Measurements from ENCODE around the gene NR1D1.

Gene NR1D1

DNA sequence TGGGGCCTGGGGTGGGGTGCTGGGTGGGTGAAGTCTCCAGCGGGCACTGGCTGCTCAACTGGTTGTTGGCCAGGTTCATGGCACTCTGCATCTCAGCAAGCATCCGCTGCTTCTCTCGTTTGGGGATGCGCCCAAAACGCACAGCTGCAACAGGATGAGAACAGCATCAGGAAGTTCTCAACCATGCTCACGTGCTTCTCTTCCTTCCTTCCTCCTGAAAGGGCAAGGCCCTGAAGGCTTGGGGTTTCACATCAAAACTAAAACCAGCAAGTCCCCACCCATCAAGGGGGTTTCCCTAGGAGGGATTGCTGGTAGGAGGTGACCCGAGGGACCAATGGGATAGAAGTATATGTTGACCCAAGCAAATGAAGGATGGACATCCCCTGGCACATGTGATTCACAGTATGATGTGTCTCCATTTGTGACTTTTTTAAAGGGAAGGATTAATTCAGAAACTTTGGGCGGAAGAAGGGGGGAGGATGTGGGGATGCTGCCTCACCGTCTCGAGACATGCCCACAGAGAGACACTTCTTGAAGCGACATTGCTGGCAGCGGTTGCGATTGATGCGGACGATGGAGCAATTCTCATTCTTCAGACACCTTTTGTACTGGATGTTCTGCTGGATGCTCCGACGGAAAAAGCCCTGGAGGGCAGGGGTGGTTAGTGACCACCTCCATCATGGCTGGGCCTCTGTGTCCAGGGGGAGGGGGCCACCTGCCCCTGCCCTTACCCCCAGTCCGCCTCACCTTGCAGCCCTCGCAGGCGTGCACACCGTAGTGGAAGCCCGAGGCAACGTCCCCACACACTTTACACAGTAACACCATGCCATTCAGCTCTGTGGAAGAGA lies 4.2 kb downstream of the NR1D1 start:
- no peaks in the 10 kb centered on the region for H3K27me3 ChIP-seq (ENCODE audit: control insufficient read depth in 2 of 2, insufficient read depth in 2 of 2, low read length in 2 of 2)
- no peaks in the 10 kb centered on the region for H3K9me3 ChIP-seq (ENCODE audit: control insufficient read depth in 2 of 2, low read length in 2 of 2)
- peak overlapping the region; percentile 69 to 90 for H3K27ac ChIP-seq (ENCODE audit: low read depth in 2 of 2, low read length in 2 of 2)
- H3K4me1 ChIP-seq (ENCODE audit: control insufficient read depth in 2 of 2, insufficient read depth in 2 of 2, low read length in 2 of 2) = peaks cover 50 to 56% of the 10 kb centered on the region in 2 donors
- H3K9ac ChIP-seq (ENCODE audit: low read depth in 1 of 2, low read length in 2 of 2) = peak overlapping the region; percentile 9 to 18
- H3K36me3 ChIP-seq (ENCODE audit: control insufficient read depth in 2 of 2, insufficient read depth in 2 of 2, low read length in 2 of 2) = peaks cover 41 to 43% of the 10 kb centered on the region in 2 donors
- peak overlapping the region in 1 of 2 donors; percentile 47 for H3K4me3 ChIP-seq (ENCODE audit: low read length in 2 of 2)

DNA sequence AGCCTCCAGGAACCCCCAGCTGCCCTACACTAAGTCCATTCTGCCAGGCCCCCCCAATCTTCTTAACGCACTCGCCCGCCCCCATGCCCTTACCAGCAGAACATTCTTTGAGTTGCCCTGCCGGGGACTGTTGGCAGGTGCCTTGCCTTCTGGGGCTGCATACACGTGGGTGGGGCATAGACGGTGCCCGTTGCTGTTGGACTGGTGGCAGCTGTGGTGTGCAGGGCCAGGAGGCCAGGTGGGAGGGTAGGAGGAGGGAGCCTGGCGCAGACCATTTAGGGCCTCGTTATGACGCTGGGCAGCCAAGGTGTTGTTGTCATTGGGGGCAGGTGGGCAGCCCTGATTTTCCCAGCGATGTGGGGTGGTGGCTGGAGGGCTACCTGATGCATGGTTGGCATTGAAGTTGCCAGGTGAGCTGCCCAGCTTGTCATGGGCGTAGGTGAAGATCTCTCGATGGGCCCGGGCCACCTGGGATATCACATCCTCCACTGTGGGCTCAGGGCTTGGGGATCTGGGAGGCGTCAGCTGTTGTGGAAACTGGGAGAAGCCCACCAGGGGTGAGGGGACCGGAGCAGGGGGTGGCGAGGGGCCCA lies 4.9 kb downstream of the NR1D1 start:
- Histone ChIP-seq H3K27me3 (ENCODE audit: control insufficient read depth in 2 of 2, insufficient read depth in 2 of 2, low read length in 2 of 2) (no peaks in the 10 kb centered on the region), H3K27ac (ENCODE audit: low read depth in 2 of 2, low read length in 2 of 2) (peak overlapping the region; percentile 69 to 90), H3K36me3 (ENCODE audit: control insufficient read depth in 2 of 2, insufficient read depth in 2 of 2, low read length in 2 of 2) (peaks cover 42 to 43% of the 10 kb centered on the region in 2 donors), H3K9me3 (ENCODE audit: control insufficient read depth in 2 of 2, low read length in 2 of 2) (no peaks in the 10 kb centered on the region), H3K4me3 (ENCODE audit: low read length in 2 of 2) (no peak overlapping the region), H3K4me1 (ENCODE audit: control insufficient read depth in 2 of 2, insufficient read depth in 2 of 2, low read length in 2 of 2) (peaks cover 45 to 50% of the 10 kb centered on the region in 2 donors), H3K9ac (ENCODE audit: low read depth in 1 of 2, low read length in 2 of 2) (no peak overlapping the region)

DNA sequence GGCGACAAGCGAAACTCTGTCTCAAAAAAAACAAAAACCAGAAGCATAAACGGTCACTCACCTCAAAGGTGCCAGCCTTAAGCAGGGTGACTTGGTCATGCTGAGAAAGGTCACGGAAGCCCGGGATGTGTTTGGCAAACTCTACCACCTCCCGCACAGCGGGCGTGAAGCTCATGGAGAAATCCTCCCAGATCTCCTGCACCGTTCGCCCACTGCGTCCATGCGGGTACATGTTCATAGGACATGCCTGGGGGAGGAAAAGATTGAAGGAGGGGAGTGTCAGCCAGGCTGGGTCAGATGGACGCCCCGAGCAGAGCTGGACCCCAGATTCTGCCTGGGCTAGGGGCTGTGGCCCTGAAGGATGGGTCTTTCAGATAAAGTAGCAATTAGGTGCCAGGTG lies 5.5 kb downstream of the NR1D1 start:
- no peak overlapping the region for H3K4me3 ChIP-seq (ENCODE audit: low read length in 2 of 2)
- H3K9me3 ChIP-seq (ENCODE audit: control insufficient read depth in 2 of 2, low read length in 2 of 2) = no peaks in the 10 kb centered on the region
- H3K27me3 ChIP-seq (ENCODE audit: control insufficient read depth in 2 of 2, insufficient read depth in 2 of 2, low read length in 2 of 2) = no peaks in the 10 kb centered on the region
- H3K36me3 ChIP-seq (ENCODE audit: control insufficient read depth in 2 of 2, insufficient read depth in 2 of 2, low read length in 2 of 2) = peaks cover 42 to 45% of the 10 kb centered on the region in 2 donors
- no peak overlapping the region for H3K9ac ChIP-seq (ENCODE audit: low read depth in 1 of 2, low read length in 2 of 2)
- no peak overlapping the region for H3K27ac ChIP-seq (ENCODE audit: low read depth in 2 of 2, low read length in 2 of 2)
- peaks cover 40 to 44% of the 10 kb centered on the region in 2 donors for H3K4me1 ChIP-seq (ENCODE audit: control insufficient read depth in 2 of 2, insufficient read depth in 2 of 2, low read length in 2 of 2)

DNA sequence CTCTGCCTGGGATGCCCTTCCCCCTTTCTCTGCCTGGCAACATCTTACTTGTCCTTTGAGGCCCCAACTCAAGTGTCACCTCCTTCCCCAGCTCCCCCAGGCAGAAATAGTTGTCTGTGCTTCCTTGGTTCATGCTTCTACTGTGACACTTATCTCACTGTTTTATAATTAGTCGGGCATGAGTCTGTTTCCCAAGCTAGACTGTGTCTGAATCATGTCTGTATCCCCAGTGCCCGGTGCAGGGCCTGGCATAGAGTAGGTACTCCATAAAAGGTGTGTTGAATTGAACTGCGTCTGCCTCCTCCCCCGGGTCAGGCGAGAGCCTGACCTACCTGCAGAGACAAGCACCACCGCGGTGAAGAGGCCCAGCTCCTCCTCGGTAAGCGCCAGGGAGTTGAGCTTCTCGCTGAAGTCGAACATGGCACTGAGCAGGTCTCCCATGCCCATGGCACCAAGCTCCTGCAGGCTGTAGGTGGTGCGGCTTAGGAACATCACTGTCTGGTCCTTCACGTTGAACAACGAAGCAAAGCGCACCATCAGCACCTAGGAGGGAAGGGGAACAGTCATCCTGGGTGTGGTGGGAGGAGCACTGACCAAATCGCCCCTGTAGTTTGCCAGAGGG lies 6.7 kb downstream of the NR1D1 start:
- H3K27me3 ChIP-seq (ENCODE audit: control insufficient read depth in 2 of 2, insufficient read depth in 2 of 2, low read length in 2 of 2) = no peaks in the 10 kb centered on the region
- no peaks in the 10 kb centered on the region for H3K9me3 ChIP-seq (ENCODE audit: control insufficient read depth in 2 of 2, low read length in 2 of 2)
- H3K9ac ChIP-seq (ENCODE audit: low read depth in 1 of 2, low read length in 2 of 2) = no peak overlapping the region
- H3K36me3 ChIP-seq (ENCODE audit: control insufficient read depth in 2 of 2, insufficient read depth in 2 of 2, low read length in 2 of 2) = peaks cover 44 to 54% of the 10 kb centered on the region in 2 donors
- H3K4me3 ChIP-seq (ENCODE audit: low read length in 2 of 2) = no peak overlapping the region
- peaks cover 32 to 37% of the 10 kb centered on the region in 2 donors for H3K4me1 ChIP-seq (ENCODE audit: control insufficient read depth in 2 of 2, insufficient read depth in 2 of 2, low read length in 2 of 2)
- H3K27ac ChIP-seq (ENCODE audit: low read depth in 2 of 2, low read length in 2 of 2) = peak overlapping the region in 1 of 2 donors; percentile 52

DNA sequence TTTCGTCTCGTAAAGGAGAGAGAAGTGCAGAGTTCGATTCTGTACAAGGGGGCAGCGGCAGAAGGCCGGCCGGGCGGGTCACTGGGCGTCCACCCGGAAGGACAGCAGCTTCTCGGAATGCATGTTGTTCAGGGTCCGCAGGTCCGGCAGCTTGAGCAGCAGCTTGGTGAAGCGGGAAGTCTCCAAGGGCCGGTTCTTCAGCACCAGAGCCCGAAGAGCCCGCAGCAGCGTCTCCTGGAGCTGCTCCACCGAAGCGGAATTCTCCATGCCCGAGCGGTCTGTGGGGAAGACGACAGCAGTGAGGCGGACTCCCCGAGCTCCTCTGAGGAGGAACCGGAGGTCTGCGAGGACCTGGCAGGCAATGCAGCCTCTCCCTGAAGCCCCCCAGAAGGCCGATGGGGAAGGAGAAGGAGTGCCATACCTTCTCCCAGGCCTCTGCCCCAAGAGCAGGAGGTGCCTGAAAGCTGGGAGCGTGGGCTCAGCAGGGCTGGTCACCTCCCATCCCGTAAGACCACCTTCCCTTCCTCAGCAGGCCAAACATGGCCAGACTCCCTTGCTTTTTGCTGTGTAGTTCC lies 7.3 kb downstream of the NR1D1 start:
- Histone ChIP-seq H3K27ac (ENCODE audit: low read depth in 2 of 2, low read length in 2 of 2) (peak overlapping the region in 1 of 2 donors; percentile 52), H3K36me3 (ENCODE audit: control insufficient read depth in 2 of 2, insufficient read depth in 2 of 2, low read length in 2 of 2) (peaks cover 50 to 60% of the 10 kb centered on the region in 2 donors), H3K4me3 (ENCODE audit: low read length in 2 of 2) (no peak overlapping the region), H3K4me1 (ENCODE audit: control insufficient read depth in 2 of 2, insufficient read depth in 2 of 2, low read length in 2 of 2) (peaks cover 26 to 31% of the 10 kb centered on the region in 2 donors), H3K27me3 (ENCODE audit: control insufficient read depth in 2 of 2, insufficient read depth in 2 of 2, low read length in 2 of 2) (no peaks in the 10 kb centered on the region), H3K9ac (ENCODE audit: low read depth in 1 of 2, low read length in 2 of 2) (no peak overlapping the region), H3K9me3 (ENCODE audit: control insufficient read depth in 2 of 2, low read length in 2 of 2) (no peaks in the 10 kb centered on the region)

DNA sequence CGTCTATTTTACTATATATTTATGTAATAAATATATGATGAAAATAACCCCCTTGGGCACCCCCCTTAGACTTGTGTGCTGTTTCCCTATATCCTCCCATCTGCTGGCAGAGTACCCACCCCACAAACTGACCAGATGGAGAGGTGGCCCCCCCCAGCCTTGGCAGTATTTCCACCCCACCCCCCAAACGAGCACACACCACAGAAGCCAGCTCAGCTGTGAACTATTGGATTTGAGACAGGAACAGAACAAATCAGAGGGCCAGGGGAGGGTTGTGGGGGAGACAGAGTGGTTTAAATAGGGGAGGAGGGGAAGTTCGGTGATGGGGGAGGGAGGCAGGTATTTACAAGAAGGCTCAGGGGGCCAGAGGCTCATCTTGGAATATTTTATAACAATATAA lies 7.8 kb downstream of the NR1D1 start:
- Histone ChIP-seq H3K27me3 (ENCODE audit: control insufficient read depth in 2 of 2, insufficient read depth in 2 of 2, low read length in 2 of 2) (no peaks in the 10 kb centered on the region), H3K9me3 (ENCODE audit: control insufficient read depth in 2 of 2, low read length in 2 of 2) (no peaks in the 10 kb centered on the region), H3K4me1 (ENCODE audit: control insufficient read depth in 2 of 2, insufficient read depth in 2 of 2, low read length in 2 of 2) (peaks cover 21 to 25% of the 10 kb centered on the region in 2 donors), H3K9ac (ENCODE audit: low read depth in 1 of 2, low read length in 2 of 2) (no peak overlapping the region), H3K4me3 (ENCODE audit: low read length in 2 of 2) (no peak overlapping the region), H3K27ac (ENCODE audit: low read depth in 2 of 2, low read length in 2 of 2) (no peak overlapping the region), H3K36me3 (ENCODE audit: control insufficient read depth in 2 of 2, insufficient read depth in 2 of 2, low read length in 2 of 2) (peaks cover 53 to 65% of the 10 kb centered on the region in 2 donors)

DNA sequence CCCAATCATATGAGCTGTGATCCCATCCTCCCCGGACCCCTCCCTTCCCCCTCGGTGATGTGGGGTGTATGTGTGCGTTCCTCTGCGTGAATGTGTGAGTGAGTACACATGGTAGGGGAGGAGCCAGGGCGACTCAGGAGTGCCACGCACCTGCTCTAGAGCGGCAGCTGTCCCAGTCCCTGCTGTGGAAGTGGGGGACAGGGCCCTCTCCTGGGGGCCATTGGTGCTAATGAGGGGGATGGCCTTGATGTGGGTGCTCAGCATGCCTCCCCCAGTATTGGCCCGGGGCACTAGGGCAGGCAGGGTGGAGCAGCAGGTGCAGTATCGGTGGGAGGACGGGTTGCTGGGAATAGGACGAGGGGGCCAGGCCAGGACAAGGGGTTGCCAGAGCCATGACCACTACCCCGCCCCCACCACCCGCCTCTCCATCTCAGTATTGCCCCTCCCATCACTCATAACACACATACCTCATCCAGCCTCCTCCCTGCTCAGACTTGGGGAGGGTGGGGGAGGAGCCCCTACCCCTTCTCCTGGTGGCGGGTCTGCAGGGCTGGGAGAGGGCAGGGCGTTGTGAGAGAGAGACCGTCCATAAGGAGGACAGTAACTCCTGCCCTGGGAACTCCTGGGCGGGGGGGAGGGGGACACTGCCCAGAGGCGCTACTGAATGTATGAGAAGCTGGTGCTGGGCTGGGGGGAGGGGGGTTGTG lies 8.5 kb downstream of the NR1D1 start:
- Histone ChIP-seq H3K36me3 (ENCODE audit: control insufficient read depth in 2 of 2, insufficient read depth in 2 of 2, low read length in 2 of 2) (peaks cover 53 to 67% of the 10 kb centered on the region in 2 donors), H3K27me3 (ENCODE audit: control insufficient read depth in 2 of 2, insufficient read depth in 2 of 2, low read length in 2 of 2) (no peaks in the 10 kb centered on the region), H3K9ac (ENCODE audit: low read depth in 1 of 2, low read length in 2 of 2) (no peak overlapping the region), H3K4me3 (ENCODE audit: low read length in 2 of 2) (no peak overlapping the region), H3K9me3 (ENCODE audit: control insufficient read depth in 2 of 2, low read length in 2 of 2) (no peaks in the 10 kb centered on the region), H3K27ac (ENCODE audit: low read depth in 2 of 2, low read length in 2 of 2) (peak overlapping the region in 1 of 2 donors; percentile 16), H3K4me1 (ENCODE audit: control insufficient read depth in 2 of 2, insufficient read depth in 2 of 2, low read length in 2 of 2) (peaks cover 14 to 18% of the 10 kb centered on the region in 2 donors)

DNA sequence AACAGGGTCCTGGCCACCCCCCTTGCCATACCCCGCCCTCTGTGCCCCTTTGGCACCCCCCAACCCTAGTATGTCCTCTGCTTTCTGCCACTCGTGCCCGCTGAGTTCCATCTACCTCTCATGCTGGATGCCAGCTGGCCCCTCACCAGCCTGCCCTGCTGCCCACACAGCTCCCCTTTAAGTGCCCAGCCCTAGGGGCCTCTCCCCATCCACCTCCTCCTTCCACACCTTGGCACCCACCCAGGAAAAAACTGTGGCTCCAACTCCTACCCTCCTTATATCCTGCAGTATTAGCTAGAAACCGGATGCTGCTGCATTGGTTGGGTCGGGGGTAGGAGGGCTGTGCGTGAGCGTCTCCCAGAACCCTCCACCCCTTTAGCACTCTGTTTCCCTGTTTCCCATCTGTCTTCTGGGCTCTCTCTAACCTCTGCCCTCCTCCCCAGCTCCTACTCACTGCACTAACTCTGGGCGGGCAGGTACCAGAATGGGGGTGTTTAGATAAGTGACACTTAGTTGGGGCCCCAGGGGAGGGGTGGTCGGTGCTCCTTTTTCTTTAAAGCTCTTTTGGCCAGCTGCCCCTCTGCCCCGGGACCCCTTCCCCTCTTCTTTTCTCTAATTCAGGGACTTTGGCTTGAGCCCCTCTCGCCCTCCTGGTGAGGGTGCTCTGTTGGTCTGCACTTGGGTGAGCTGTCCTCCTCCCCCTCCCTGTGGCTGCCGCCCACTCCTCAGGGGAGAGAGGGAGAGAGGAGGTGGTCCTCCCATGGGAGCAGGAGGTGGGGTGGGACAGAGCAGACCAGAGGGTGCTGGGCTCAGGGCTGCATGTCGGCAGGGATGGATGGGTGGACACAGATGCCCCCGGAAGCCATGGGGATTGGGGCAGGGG lies 9.9 kb downstream of the NR1D1 start:
- no peak overlapping the region for H3K9ac ChIP-seq (ENCODE audit: low read depth in 1 of 2, low read length in 2 of 2)
- H3K36me3 ChIP-seq (ENCODE audit: control insufficient read depth in 2 of 2, insufficient read depth in 2 of 2, low read length in 2 of 2) = peaks cover 52 to 65% of the 10 kb centered on the region in 2 donors
- H3K9me3 ChIP-seq (ENCODE audit: control insufficient read depth in 2 of 2, low read length in 2 of 2) = no peaks in the 10 kb centered on the region
- H3K27me3 ChIP-seq (ENCODE audit: control insufficient read depth in 2 of 2, insufficient read depth in 2 of 2, low read length in 2 of 2) = no peaks in the 10 kb centered on the region
- no peak overlapping the region for H3K4me3 ChIP-seq (ENCODE audit: low read length in 2 of 2)
- peaks cover 4 to 6% of the 10 kb centered on the region in 2 donors for H3K4me1 ChIP-seq (ENCODE audit: control insufficient read depth in 2 of 2, insufficient read depth in 2 of 2, low read length in 2 of 2)
- peak overlapping the region in 1 of 2 donors; percentile 32 for H3K27ac ChIP-seq (ENCODE audit: low read depth in 2 of 2, low read length in 2 of 2)
